GM19463 (cell line): ENCODE results near the gene AGFG2.
A peak's percentile ranks its signal among the peaks of the same experiment; 100 is the strongest.
"Not testable (repeated sequence)": the region's sequence is repeated elsewhere in the genome, so short reads cannot be mapped to it uniquely, and the experiment has no call there.

ENCODE experiments used
- ATAC-seq: cut with Tn5 transposase; IDR thresholded peaks from one replicate; pipeline ENCODE4 v1.9.1; 2021; ENCODE audit warnings: mild to moderate bottlenecking, moderate library complexity; ENCODE audit not compliant: unreplicated experiment

Gene AGFG2

DNA sequence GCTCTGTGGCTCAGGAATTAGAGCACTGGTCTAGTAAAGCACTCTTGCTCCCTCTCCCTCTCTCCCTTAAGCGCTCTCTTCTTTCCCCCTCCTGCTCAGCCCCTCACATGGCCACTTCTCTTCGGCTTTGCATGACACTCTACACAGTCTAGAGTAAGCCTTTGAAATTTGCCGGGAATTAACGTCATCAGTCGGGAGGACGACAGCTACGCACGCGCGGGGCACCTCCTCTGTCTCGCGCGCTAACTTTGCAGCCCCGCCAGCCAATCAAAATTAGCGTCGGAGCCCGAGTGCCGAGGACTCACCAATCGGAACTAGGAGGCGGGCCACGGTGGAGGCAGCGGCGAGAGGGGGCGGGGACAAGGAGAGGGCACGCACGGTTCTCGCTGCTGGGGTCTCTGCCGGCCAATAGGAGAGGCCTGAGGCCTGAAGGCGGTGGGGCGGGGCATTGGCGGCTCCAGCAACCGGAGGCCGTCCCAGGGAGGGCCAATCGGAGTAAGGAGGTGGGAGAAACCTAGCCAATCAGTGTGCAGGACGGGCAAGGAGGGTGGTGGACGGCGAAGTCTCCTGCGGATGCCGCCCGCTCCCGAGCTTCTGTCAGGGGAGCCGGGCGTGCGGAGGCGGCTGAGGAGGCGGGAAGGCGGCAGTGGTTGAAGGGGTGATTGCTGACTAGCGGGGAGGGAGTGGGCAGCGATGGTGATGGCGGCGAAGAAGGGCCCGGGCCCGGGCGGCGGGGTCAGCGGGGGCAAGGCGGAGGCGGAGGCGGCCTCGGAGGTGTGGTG, at the start of gene AGFG2:
Gene AGFG2 (plus strand): TSS at position 550 of the 782 bp plus-strand sequence. CDS start 144 bp downstream, at position 694.
- peak; percentile 93 for ATAC-seq

DNA sequence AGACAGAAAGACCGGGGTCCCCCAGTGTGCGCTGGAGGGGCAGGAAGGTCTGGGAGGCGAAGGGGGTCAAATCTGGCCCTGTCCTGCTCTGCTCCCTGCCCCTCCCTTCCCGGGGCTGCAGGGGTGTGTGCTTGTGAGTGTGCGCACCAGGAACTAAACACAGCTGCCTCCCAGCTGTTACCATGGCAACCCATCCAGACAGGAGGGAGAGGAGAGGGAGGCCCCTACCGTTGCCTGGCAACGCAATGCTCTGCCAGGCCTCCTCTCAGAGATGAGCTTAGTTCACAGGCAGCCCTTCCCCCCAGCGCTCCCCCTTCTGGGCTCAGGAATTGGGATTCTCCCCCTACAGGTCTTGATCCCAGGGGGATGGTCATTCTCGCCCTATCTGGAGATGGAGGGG, 49.2 kb upstream of the AGFG2 start:
- no peak for ATAC-seq

DNA sequence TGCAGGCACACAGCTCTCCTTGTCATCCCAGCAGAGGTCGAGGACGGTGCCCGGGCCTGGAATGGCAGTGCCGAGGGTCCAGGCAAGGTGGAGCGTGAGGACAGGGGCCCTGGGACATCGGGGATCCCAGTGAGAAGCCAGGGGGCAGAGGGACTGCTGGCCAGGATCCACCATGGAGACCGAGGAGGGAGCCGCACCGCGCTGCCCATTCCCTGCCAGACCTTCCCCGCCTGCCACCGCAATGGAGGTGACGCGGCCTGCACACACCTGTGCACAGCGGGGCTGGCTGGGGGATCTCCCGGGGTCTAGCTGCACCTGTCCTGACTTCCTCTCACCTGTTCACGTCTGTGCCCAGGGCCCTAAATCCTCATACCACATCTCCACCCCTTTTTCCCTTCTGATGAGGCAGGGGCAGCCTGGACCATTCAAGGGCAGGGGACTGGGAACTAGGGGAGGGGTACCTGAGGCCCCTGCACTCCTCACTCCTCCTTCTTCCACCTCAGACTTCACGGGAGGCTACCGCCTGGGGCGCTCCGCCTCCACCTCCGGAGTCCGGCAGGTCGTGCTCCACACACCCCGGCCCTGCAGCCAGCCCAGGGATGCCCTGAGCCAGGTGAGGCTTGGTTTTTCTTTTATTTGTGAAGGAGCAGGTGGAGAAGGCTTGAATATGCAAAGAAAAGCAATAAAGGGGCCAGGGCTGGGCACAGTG, 48.4 kb upstream of the AGFG2 start:
- no peak for ATAC-seq

DNA sequence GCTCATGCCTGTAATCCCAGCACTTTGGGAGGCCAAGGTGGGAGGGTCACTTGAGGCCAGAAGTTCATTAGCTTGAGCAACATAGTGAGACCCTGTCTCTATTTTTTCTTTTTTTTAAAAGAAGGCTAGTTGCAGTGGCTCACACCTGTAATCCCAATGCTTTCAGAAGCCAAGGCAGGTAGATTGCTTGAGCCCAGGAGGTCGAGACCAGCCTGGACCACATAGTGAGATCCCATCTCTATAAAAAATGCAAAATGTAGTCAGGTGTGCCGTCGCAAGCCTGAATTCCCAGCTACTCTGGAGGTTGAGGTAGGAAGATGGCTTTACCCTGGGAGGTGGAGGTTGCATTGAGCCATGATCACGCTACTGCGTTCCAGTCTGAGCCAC, 47.8 kb upstream of the AGFG2 start:
- ATAC-seq, result no peak

DNA sequence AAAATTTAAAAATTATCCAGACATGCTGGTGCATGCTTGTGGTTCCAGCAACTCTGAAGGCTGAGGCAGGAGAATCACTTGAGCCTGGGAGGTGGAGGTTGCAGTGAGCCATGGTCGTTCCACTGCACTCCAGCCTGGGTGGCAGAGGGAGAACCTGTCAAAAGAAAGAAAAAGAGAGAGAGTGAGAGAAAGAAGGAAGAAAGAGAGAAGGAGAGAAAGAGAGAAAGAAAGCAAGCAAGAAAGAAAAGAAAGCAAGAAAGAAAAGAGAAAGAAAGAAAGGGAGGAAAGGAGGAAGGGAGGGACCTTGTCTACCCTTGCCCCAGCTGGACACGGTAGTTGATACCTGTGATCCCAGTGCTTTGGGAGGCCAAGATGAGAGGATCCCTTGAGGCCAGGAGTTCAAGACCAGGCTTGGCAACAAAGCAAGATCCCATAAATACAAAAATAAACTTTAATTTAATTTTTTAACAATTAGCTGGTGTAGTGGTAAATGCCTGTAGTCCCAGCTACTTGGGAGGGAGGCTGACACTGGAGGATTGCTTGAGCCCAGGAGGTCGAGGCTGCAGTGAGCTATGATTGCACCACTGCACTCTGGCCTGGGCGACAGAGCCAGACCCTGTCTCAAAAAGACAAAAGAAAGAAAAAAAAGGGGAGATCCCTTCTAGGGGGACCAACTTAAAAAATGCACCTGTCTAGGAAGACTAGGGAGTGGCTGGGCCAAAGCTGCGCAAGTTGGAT, 46.1 kb upstream of the AGFG2 start:
- ATAC-seq, result no peak

- ATAC-seq, result no peak
Observed at GRCh38 chr7:100493476-100494264, 45.3 kb upstream of the AGFG2 start.

DNA sequence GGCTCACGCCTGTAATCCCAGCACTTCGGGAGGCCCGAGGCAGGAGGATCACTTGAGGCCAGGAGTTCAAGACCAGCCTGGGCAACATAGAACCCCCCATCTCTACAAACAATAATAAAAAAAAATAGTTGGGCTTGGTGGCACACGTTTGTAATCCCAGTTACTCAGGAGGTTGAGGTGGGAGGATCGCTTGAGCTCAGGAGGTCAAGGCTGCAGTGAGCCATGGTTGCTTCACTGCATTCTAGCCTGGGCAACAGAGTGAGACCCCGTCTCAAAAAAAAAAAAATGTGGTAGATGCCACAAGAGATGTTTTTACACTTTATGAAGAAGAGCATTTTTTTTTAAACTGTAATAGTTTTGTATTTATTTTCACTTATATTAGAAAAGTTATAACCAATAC, 42.5 kb upstream of the AGFG2 start:
- ATAC-seq, result no peak

GRCh38 chr7:100500743-100501142, 38.3 kb upstream of the AGFG2 start:
- not testable (repeated sequence) for ATAC-seq

GRCh38 chr7:100504031-100504430, 35.0 kb upstream of the AGFG2 start:
- not testable (repeated sequence) for ATAC-seq

DNA sequence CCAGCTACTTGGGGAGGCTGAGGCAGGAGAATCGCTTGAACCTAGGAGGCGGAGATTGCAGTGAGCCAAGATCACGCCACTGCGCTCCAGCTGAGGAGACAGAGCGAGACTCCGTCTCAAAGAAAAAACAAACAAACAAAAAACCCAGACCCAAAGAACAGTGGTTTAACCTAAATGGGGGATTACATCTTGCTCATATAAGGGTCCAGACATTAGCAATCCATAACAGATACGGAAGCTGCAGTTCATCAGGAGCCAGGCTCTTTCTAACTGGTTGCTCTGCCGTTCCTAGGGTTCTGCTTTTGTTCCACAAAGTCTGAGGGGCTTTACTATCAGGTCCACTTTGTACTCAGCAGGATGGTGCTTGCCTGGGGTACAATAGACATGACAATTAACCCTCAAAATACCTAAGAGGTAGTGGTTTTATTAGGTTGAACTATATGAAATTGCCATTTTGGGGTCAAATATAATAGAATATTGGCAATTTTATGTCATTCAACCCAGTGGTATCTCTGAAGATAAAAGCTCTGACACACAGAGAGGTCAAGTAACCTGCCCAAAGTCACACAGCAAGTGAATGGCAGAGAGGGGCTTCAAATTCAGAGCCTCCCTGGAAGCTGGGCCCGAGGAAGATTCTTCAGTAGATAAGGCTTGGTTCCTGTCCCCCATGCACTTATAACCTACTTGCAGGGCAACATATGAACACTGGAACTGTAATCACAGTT, 34.0 kb upstream of the AGFG2 start:
- no peak for ATAC-seq

- no peak for ATAC-seq
Observed at GRCh38 chr7:100506356-100506923, 32.6 kb upstream of the AGFG2 start.

GRCh38 chr7:100509231-100509630, 29.8 kb upstream of the AGFG2 start:
- ATAC-seq, result no peak

- no peak for ATAC-seq
Observed at GRCh38 chr7:100510437-100511239, 28.4 kb upstream of the AGFG2 start.

GRCh38 chr7:100513212-100513810, 25.7 kb upstream of the AGFG2 start:
- no peak for ATAC-seq

DNA sequence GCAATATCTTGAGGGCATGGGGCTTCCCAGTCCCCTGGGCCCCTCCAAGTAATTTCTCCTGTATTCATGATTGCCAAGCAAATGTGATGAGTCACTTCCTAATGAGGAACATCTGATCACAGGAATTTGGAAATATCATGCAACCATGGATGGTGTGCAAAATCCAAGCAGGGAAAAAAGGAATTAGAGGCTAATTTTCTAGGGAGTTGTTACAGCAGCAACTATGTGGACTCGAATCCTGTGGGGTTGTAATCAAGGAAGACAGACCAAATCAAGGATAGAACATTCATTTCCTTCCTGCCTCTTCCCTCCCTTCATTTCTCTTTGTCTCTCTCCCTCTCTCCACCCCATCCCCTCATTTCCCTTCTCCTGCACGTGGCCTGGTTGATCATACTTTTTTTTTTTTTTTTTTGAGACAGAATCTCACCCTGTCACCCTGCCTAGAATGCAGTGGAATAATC, 23.9 kb upstream of the AGFG2 start:
- no peak for ATAC-seq

GRCh38 chr7:100516135-100516812, 22.7 kb upstream of the AGFG2 start:
- ATAC-seq, result no peak

GRCh38 chr7:100517305-100517704, 21.7 kb upstream of the AGFG2 start:
- ATAC-seq, result no peak

DNA sequence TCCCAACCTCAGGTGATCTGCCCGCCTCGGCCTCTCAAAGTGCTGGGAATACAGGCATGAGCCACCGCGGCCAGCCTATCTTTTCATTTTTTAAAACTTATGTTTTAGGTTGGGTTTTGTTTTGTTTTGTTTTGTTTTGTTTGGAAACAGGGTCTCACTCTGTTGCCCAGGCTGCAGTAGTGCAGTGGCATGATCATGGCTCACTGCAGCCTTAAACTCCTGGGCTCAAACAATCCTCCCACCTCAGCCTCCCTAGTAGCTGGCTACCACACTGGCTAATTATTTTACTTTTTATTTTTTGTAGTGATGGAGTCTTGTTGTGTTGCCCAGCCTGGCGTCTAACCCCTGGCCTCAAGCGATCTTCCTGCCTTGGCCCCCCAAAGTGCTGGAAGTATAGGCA, 19.4 kb upstream of the AGFG2 start:
- no peak for ATAC-seq
